Skin of body (tissue), 2 donors: ENCODE results near the gene KHSRP. TPM values are rescaled to one million over a fixed set of nuclear protein-coding genes. Genes with fewer than 3 reads are reported as not detected.

Experiments
- small RNA-seq: library from RNA; depleted of rRNA; stranded (forward); fragments of <200 nt; gene quantifications from one replicate; pipeline ENCODE3, GENCODE V24; 2014; ENCODE audit warnings: low replicate concordance
- total RNA-seq: library from RNA; depleted of rRNA; stranded (reverse); fragments of >200 nt; gene quantifications from one replicate; pipeline ENCODE4 v1.2.3, GENCODE V29; 2014

KHSRP gene
- total RNA-seq, 1 donor from 2014 or later: 100 TPM

Small RNAs within 50 kb of the gene (small RNA-seq; reads per million reads assigned to genes)
- gene MIR6790 (not detected), gene MIR6885 (not detected)

Other genes with a start within 250 kb of the KHSRP start
- 5.6 TPM for gene MLLT1, start 144.8 kb downstream of the KHSRP start, total RNA-seq
- gene ACER1, start 91.2 kb downstream of the KHSRP start, total RNA-seq: 4.0 TPM
- gene CLPP, start 63.3 kb downstream of the KHSRP start, total RNA-seq: 17.1 TPM
- 31.0 TPM for gene ALKBH7, start 52.0 kb downstream of the KHSRP start, total RNA-seq
- 0.59 TPM for gene PSPN, start 48.9 kb downstream of the KHSRP start, total RNA-seq
- 23.9 TPM for gene GTF2F1, start 31.6 kb downstream of the KHSRP start, total RNA-seq
- gene SLC25A41, start 9.0 kb upstream of the KHSRP start, total RNA-seq: 0.49 TPM
- gene SLC25A23, start 35.0 kb upstream of the KHSRP start, total RNA-seq: 14.3 TPM
- gene CRB3, start 39.5 kb upstream of the KHSRP start, total RNA-seq: 9.8 TPM
- gene DENND1C, start 57.0 kb upstream of the KHSRP start, total RNA-seq: 0.69 TPM
- 0.49 TPM for gene TUBB4A, start 77.5 kb upstream of the KHSRP start, total RNA-seq
- gene TNFSF9, start 106.2 kb upstream of the KHSRP start, total RNA-seq: 0.69 TPM
- gene CD70, start 166.3 kb upstream of the KHSRP start, total RNA-seq: 0.30 TPM
- gene TNFSF14, start 245.3 kb upstream of the KHSRP start, total RNA-seq: 0.59 TPM